ENCODE measurements around the gene ARHGEF10L.
A peak's percentile ranks its signal among the peaks of the same experiment; 100 is the strongest.
"Not testable (repeated sequence)": the region's sequence is repeated elsewhere in the genome, so short reads cannot be mapped to it uniquely, and the experiment has no call there.

The ARHGEF10L gene

DNA sequence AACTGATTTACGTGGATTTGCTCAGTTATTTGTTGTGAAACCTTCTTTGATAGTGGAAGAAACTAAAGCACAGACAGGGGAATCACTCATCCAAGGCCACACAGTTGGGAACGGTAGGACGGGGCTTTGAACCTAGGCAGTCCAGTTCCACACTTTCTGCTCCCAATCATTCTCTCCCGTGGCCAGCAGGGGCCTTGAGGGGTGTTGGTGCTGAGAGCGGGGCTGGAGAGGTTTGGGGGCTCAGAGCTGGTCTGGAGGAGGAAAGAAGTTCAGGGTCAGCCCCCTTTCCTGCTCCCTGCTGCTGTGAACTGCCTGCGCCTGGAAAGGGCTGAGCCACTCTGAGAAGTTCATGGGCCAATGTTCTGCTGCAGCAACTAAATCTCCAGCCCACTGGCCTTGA, 184.2 kb downstream of the ARHGEF10L start:
- no peak for DNase-seq

DNA sequence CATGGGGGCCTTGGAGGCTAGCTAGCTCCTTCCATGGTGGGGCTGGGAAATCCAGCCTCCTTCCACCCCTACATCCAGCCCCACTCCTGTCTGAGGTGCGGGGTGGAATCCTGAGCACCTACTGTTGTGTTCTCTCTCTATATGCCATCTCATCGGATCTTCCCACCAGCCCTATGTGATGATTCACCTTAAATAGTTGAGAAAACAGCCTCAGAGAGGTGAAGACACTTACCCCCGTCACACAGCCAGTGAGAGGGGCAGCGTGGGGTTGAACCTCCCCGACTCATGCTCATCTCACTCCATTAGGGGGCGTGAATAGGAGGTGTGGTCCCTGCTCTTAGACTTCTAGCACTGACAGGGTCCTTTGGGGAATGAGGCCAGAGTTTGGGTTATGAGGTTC, 184.7 kb downstream of the ARHGEF10L start:
- DNase-seq: no peak

DNA sequence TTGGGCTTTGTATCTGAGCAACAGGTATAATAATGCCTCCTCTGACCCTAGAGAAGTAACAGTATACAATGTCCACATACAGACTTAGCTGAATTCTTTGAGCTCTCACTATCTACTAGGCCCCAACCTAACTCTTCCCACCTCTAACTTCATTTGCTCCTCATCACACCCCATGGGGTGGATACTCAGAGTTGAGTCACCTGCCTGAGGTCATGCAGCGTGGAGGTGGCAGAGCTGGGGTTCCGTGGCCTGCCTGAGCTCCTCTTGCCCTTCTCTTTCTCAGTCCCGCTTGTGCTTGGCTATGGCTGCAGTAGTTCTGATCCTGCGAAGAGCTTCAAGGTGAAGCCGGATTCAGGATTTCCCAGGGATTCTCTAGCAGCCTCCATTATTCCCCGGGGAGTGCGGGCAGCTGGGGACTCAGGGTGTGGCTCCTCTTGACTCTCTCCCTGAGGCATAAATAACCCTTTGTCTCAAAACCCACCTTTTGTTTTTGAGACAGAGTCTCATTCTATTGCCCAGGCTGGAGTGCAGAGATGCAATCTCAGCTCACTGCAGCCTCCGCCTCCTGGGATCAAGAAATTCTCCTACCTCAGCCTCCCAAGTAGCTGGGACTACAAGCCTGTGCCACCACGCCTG, 185.7 kb downstream of the ARHGEF10L start:
- peak in 1 of 2 experiments; percentile 4 for DNase-seq

DNA sequence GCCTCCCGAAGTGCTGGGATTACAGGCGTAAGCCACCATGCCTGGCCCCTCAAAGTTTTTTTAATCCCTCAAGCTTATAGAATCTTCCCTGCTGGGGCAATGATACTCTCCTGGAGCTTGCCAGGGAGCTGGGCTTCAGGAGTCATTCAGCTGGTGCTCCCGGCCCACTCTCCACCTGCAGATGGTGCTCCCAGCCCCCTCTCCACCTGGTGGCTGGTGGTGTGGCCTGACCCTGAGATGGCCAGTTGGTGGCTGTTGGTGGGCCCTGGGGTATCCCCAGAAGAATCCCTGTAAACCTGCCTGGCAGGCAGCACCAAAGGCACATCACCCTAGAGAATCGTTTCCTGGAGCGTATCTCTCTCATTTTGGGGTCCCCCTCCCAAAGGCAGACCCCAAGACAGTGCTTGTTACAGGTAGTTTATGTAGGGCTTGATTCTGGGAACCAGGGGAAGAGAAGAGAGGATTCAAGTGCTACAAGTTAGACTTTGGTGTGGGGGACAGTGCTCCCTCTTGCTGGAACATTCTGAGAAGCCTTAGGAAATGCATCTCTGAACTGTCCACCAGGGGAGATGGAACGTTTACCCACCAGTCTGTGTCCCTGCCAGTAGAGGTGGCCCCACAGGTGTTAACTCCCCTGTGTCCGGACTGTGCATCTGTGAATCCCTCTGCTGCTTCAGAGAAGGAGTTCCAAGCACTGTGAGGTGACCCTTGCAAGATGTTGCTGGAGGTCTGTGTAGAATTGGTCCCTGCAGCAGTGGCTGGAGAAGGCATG, 186.5 kb downstream of the ARHGEF10L start:
- no peak for DNase-seq

DNA sequence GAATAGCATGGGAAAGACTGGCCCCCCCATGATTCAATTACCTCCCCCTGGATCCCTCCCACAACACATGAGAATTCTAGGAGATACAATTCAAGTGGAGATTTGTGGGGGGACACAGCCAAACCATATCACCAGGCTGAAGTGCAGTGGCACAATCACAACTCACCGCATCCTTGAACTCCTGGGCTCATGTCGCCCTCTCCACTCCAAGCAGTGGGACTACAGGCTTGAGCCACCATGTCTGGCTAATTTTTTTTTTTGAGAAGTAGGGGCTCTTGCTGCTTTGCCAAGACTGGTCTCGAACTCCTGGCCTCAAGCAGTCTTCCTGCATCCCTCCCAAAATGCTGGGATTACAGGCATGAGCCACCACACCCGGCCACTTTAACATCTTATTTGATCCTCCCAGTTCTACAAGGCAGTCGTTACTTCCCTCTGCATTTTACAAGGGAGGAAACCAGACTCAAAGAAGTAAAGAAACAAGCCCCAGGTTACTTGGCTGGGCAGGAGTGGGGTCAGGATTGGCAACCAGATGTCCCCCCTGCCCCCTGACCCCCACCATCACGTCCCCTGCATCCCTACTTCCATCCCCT, 188.7 kb downstream of the ARHGEF10L start:
- DNase-seq: no peak

DNA sequence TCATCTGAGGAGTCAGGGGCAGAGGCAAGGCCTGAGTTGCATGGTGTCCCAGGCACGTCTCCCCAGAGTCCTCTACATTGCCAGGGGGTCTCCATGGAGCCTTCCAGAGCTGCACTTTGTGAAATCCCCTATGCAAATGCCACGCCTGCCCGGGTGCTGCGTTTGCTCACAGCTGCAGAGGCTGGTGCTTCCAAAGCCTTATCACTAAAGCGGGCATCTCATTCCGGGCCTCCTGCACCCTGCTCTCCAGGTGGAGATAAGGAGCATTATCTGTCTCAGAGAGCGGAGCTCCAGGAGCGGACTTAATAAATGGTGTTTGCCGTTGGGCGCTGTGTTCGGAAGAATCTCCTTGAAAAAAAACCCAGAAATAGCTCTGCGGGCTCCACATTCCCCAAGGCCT, 189.8 kb downstream of the ARHGEF10L start:
- no peak for DNase-seq

DNA sequence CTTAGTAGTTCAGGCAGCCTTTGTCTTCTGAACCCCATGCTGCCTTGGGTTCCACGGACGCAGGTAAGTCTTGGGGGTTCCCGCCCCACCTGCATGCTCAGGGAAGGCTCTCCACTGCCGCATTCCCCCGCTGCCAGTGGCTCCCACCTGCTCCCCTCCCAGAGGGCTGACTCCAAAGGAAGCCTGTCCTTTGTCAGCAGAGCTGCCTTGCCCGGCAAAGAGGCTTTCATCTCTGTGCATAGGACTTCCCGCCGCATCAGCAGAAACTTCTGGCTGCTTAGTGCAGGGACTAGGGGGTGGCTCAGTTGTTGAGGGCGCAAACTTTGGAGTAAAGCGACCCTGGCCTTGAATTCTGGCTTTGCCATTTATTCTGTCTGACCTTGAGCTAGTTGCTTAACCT, 190.4 kb downstream of the ARHGEF10L start:
- DNase-seq: no peak

DNA sequence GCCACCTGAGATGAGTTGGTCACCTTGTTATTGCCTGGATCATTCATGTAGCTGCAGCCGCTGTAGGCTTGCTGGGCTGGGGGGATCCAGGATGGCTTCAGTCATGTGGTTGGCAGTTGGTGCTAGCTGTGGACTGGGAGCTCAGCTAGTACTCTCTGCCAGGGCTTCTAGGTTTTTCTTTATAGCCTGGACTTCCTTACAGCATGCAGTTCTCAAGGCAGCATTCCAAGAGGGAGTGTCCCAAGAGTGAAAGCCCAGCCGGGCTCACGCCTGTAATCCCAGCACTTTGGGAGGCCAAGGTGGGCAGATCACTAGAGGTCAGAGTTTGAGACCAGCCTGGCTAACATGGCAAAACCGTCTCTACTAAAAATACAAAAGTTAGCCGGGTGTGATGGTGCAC, 192.0 kb downstream of the ARHGEF10L start:
- no peak for DNase-seq

DNA sequence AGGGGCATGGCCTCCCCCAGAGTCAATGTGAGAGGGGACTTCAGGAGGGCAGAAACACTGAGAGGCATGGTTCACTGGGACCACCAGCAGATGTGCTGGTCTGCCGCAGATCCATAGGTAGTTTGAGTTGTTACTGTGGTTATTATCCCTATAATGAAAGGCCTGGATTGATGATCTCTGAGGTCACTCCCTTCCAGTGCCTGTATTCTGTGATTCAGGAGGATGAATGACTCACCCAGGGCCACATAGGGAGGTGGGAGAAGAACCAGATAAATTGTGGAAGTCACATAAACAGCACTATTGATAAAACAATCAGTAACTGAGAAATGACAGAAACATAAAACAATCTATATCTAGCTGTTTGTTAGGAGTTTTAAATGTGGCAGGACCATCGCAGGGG, 193.0 kb downstream of the ARHGEF10L start:
- DNase-seq: no peak

DNA sequence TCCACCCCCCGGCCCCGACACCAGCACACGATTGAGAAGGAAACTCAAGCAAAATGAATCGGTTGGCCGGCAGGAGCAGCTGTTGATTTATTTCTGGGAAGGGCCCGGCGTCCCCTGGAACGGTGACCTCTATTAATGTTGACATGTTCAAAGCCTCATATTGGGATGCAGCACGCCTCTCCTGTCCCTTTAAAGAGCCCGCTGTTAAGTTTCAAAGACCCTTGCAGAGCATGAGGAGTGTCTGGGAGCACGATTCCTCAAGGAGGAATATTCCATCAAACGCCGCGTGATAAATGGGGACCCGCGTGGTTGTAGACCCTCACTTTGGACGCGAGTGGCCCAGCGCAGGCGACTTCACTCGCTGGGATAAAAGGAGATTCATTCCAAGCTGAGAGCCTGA, 194.2 kb downstream of the ARHGEF10L start:
- no peak for DNase-seq

DNA sequence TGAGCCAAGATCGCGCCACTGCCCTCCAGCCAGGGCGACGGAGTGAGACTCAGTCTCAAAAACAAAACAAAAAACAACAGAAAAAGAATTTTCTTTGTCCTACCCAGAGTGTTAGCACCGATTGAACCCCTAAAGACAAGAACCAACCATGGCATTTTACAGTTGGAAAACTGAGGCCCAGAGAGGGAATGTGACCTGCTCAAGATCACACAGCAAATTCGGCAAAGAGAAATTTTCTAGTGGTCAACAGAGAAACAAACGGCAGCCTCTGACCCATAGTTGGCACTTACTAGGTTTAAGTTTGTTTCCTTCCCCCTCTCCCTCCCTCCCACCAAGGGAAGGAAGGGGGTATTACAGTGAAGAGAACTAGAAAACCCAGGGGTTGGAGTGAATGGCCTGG, 195.1 kb downstream of the ARHGEF10L start:
- DNase-seq: no peak

DNA sequence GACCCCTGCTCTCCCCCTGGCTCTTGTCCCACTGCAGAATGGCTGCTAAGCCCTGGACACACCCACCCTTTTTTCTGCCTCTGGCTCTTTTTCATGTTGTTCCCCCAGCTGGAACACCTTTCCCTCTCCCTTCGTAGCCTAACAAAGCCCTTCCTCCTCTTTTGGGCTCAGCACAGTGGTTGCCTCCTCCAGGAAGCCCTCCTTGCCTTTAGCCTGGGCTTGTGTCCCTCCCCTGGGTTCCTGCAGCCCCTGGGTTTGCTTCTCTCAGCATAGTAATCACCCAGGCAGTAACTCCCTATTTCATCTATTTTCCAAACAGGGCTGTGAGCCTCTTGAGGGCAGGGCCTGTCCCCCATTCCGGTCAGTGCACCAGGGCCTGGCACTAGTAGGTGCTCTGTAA, 195.8 kb downstream of the ARHGEF10L start:
- DNase-seq: no peak

DNA sequence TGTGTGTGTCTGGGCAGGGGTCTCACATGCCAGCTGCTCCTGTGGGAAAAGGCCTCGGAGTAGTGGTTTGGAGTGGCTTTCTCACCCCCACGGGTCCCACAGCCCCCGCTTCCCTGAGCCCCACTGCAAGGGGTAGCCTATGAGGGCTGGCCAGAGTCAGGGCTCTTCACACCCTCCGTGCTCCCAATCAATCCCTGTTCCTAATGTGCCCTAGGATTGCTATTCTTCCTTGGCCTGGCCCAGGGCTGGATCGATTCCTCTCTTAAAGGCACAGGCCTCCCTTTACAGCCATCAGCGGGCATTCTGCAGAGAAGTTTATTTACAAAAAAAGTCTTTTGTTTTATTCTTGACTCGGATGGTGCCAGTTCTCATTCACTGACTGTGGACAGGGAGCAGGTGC, 196.3 kb downstream of the ARHGEF10L start:
- peak in 1 of 2 experiments; percentile 48 for DNase-seq

DNA sequence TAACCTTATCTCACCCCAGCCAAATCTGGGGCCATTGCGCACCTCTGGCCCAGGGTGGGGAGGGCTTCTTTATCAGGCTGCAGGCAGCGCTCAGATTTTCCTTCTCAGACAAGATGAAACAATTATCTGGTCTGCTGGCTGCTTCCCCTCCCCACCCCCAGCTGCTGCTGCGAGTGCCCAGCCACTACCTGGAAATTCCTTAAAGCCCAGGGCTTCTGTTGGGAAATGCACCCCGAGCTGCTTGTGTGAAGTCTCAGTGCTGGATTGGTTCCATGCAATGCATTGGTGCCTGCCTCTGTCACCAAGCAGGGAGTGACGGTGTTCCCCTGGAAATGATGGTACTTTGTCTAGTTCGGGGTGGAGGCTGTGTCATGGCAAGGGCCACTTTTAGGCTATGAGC, 197.1 kb downstream of the ARHGEF10L start:
- DNase-seq: no peak

DNA sequence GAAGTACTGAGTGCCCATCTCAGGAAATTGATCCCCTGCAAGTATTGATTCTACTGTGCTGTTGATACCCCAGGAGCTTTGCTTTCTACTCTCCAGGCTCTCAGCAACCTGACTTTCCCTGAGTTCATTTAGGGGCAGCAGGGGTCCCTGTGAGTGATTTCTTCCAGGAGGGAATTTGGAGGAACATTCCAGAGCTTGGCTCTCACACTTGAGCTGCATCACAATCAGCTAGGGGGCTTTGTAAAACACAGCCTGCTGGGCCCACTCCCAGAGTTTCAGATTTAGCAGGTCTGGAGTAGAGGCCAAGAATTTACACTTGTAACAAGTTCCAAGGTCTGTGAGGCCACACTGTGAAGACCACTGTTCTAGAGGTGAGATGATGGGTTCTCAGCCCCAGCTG, 199.6 kb downstream of the ARHGEF10L start:
- DNase-seq: no peak

DNA sequence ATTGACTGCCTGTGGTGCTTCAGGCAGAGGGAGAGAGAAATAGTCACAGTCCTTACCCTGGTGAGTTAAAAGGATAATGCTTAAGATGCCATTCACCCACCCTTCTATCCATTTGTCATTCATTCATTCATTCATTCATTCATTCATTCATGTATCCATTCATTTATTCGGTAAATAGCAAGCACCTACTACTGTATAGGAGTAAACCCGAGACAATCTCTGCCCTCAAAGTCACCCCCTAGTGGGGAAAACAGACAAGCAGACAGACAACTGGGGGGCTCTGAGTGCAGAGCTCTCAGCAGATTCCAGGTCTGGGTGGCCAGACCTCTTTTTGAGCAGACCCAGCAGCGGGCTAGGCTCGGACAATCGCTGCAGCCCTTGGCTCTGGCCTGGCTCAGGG, 201.6 kb downstream of the ARHGEF10L start:
- DNase-seq: no peak

DNA sequence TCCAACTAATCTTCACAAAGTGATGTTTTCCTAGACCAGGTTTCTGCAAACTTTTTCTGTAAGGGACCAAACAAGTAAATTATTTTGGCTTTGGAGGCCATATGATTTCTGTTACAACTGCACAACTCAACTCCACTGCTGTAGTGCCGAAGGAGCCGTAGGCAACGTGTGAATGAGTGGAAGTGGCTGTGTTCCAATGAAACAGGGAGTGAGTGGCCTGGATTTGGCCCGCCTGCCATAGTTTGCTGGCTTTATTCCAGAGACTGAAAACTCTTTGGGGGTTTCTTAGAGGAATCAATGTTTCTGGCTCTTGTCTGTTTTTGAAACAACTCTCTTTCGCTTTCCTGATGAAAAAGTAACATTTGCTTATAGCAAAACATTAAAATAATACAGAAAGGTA, 203.1 kb downstream of the ARHGEF10L start:
- DNase-seq: no peak

DNA sequence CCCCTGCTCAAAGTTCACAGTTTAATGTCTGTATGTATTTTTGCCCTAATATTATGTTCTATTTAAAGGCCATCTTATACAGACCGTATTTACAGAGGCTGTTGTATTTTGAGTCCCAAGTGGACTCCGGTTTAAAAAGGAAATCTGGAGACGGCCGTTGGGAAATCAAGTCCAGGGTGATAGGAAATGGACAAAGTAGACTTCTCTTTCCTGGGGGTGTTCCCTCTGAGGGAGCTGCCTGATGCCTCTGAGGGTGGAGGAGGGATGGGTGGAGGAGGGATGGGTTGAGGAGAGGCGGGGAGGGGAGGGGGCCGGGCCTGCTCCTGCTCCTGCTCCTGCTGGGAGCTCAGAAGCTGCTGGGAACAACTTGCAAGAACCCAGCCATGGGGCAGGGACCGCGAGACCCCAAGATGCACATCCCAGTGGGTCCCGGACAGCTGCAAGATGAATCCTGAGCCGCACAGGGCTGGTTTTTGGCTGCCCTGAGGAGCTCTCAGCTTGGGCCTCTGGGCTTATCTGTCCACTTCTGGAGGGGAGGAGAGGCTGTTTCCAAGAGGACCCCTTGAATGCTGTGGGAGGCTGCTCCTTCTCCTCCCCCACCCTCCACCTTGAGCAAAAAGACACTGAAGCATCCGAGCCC, 203.6 kb downstream of the ARHGEF10L start:
- DNase-seq: no peak

DNA sequence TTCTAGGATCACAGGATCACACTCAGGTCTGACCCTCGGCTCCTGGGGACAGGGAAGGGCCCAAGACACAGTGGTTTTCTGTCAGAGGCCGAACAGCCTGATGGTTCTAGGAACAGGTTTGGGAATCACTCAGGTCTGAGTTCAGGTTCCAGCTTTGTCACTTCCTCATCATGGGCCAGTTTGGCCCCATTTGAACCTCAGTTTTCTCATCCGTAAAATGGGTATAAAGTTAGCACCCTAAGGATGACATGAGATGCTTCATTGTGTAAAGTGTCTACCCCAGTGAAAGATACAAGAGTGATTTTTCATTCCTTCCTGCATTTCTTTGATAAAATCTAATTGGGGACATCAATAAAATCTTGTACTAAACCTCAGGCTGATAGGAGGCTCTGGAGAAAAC, 204.4 kb downstream of the ARHGEF10L start:
- DNase-seq: no peak

DNA sequence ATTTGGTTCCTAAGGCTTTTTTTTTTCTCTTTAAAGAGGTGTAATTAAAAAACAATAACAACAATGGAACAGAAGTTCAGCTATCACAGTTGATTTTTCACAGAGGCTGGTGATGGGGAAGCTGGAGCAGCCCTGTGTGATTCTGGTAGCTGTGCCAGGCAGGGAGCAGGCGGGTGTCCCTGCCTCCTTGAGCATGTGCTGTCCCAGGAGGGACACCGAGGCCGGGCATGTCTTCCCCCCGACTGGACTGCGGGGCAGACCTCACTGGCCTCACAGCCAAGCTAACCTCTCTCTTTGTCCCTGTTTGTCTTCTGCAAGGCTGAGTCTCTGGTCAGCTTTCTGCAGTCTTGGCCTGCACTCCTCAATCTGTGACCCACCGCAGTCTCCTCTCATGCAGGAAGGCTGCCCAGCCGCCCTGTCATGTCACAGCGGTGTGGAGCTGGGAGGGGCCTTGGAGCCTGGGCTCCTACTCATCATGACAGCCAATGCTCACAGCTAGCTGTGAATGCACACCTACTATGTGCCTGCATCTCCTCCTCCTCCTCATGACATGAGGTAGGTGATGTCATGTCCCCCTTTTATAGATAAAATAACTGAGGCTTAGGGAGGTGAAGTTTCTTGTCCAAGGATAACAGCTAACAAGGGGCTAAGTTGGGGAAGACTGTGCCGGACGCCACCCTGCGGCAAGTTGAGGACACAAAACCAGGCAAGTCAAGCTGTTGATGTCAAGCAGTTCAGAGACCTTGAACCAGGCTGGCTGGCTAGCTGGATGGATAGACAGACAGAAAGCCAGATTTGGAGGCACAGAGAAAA, 205.4 kb downstream of the ARHGEF10L start:
- no peak for DNase-seq

DNA sequence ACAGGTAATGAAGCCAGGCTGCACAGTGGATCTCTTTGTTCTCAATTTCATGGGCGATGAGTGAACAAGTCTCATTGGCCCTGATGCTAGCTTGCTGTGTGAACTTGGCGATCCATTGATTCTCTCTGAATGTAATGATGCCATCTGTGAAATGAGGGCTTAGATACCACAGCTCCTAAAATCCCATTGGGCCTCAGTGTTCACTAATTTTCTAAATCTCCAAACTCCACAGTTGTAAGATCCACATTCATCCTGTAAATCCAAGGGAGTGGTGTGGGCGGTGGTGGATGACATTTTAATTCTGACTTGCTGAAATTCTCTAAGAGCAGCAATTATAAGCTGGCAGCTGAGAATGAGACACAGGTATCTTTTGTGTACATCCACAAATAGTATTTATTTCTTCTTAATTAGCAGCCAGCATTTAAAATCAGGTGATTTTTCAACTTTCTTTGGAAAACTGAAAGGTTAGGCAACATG, 206.0 kb downstream of the ARHGEF10L start:
- no peak for DNase-seq

DNA sequence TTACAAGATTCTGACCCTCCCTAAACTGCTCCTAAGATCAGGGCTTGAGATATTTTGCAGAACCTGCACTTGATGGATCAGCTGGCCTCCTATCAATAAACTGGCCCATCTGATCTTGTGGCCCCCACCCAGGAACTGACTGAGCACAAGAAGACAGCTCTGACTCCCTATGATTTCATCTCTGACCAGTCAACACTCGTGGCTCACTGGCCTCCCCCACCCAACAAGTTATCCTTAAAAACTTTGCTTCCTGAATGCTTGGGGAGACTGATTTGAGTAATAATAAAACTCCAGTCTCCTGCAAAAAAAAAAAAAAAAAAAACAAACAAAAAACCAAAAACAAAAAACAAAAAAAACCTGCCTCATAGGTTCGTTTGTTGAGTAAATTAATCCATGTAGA, 206.8 kb downstream of the ARHGEF10L start:
- DNase-seq: not testable (repeated sequence)

DNA sequence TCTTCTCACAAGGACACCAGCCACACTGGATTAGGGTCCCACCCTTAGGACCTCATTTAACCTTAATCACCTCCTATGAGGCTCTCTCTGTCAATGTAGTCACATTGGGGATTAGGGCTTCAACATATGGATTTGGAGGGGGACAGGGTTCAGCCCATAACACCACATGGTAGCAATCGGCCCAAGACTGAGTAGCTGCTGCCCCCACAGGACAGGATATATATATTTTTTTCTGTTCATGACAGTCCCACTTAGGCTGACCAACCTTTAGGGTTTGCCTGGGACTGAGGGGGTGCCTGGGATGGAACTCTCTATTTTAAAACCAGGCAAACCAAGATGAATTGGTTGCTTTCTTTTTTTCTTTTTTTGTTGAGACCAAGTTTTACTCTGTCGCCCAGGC, 207.4 kb downstream of the ARHGEF10L start:
- peak in 1 of 2 experiments; percentile 44 for DNase-seq
